B cell (primary cell): Measurements from ENCODE around the gene NOL4L. TPM values are rescaled to one million over a fixed set of nuclear protein-coding genes. Genes with fewer than 3 reads are reported as not detected.

Source experiments
- ATAC-seq: fragments of 200-7000 bp; cut with Tn5 transposase; one replicate; pipeline ENCODE4 v1.10.0; 2021; ENCODE audit warnings: low read depth, mild to moderate bottlenecking, moderate number of reproducible peaks, moderate library complexity
- CTCF ChIA-PET: fragments of 350-600 bp; sonication (Branson Sonifier 250); formaldehyde crosslinking; loops from one replicate; lab custom pipeline; 2021; ENCODE audit warnings: antibody characterized with exemption, inconsistent platforms; lab: Charles Lee
- POLR2A ChIA-PET: fragments of 350-600 bp; sonication (Branson Sonifier 250); formaldehyde crosslinking; loops from one replicate; lab custom pipeline; 2021; ENCODE audit warnings: antibody characterized with exemption; lab: Charles Lee
- DNase-seq: peaks from one replicate; pipeline ENCODE4 v3.0.0; 2013
- H2AFZ ChIP-seq: 2 replicates; pipeline ENCODE4 v1.6.1; 2012; ENCODE audit warnings: mild to moderate bottlenecking, low read depth, low read length; ENCODE audit not compliant: insufficient read depth, poor library complexity, severe bottlenecking
- H3K27ac ChIP-seq, 2 donors: 1 replicate in 1 of 2; 2 replicates in 1 of 2; pipeline ENCODE4 v1.5.1; 2012 to 2013; ENCODE audit warnings: low read length in 2 of 2, mild to moderate bottlenecking in 2 of 2, moderate library complexity in 1 of 2
- H3K27me3 ChIP-seq, 4 experiments: fragments of 200-600 bp in 1 of 4; sonication (generic) in 1 of 4; replicated peaks in 1 of 4; 1 replicate in 2 of 4; 2 replicates in 2 of 4; pipeline versions ENCODE4 v1.6.1 to v1.7.0; 2013 to 2016; ENCODE audit warnings: low read length in 3 of 4, mild to moderate bottlenecking in 2 of 4, mixed read lengths in 1 of 4, moderate library complexity in 1 of 4; ENCODE audit not compliant: insufficient read depth in 4 of 4, control insufficient read depth in 3 of 4; ENCODE audit errors: control extremely low read depth in 1 of 4
- H3K36me3 ChIP-seq, 2 experiments: replicated peaks in 1 of 2; 1 replicate in 1 of 2; 2 replicates in 1 of 2; pipeline versions ENCODE4 v1.6.1 to v1.7.1; 2013; ENCODE audit warnings: low read length in 1 of 2; ENCODE audit not compliant: insufficient read depth in 2 of 2, control insufficient read depth in 1 of 2; ENCODE audit errors: control extremely low read depth in 1 of 2, extremely low read depth in 1 of 2
- H3K4me1 ChIP-seq, 2 donors: fragments of 200-600 bp in 1 of 2; sonication (generic) in 1 of 2; 1 replicate in 1 of 2; 2 replicates in 1 of 2; pipeline versions ENCODE4 v1.5.1 to v1.6.1; 2013 to 2017; ENCODE audit warnings: low read length in 2 of 2; ENCODE audit not compliant: control insufficient read depth in 2 of 2, insufficient read depth in 2 of 2
- H3K4me2 ChIP-seq: replicated peaks from 2 replicates; pipeline ENCODE3; 2012; ENCODE audit warnings: mild to moderate bottlenecking, low read depth, low read length; ENCODE audit not compliant: poor library complexity, severe bottlenecking
- H3K4me3 ChIP-seq, 5 experiments: fragments of 200-600 bp in 1 of 5; sonication (generic) in 1 of 5; 1 replicate in 3 of 5; 2 replicates in 2 of 5; pipeline versions ENCODE4 v1.5.1 to v1.7.0; 2011 to 2016; ENCODE audit warnings: low read length in 4 of 5, mild to moderate bottlenecking in 4 of 5, low read depth in 2 of 5, control low read depth in 1 of 5, moderate library complexity in 1 of 5; ENCODE audit not compliant: insufficient read depth in 1 of 5; ENCODE audit errors: control extremely low read depth in 1 of 5, extremely low read depth in 1 of 5
- H3K79me2 ChIP-seq: fragments of 200-600 bp; sonication (generic); one replicate; pipeline ENCODE4 v1.6.0; 2016; ENCODE audit warnings: low read length; ENCODE audit not compliant: control insufficient read depth, insufficient read depth
- H3K9ac ChIP-seq: fragments of 200-600 bp; sonication (generic); 2 replicates; pipeline ENCODE4 v1.6.1; 2017; ENCODE audit warnings: mild to moderate bottlenecking, low read length, moderate library complexity
- H3K9me3 ChIP-seq, 3 donors: one replicate each; pipeline versions ENCODE4 v1.6.1 to v1.7.1; 2013; ENCODE audit warnings: low read length in 2 of 3; ENCODE audit not compliant: control insufficient read depth in 2 of 3, insufficient read depth in 1 of 3; ENCODE audit errors: control extremely low read depth in 1 of 3
- H4K20me1 ChIP-seq: 2 replicates; pipeline ENCODE4 v1.6.0; 2012; ENCODE audit warnings: mild to moderate bottlenecking, low read length; ENCODE audit not compliant: insufficient read depth, control insufficient read depth, poor library complexity, severe bottlenecking
- H3K27ac Mint-ChIP-seq: one replicate; pipeline ENCODE4 v1.8.0; 2021; ENCODE audit warnings: mixed read lengths
- H3K27me3 Mint-ChIP-seq: one replicate; pipeline ENCODE4 v1.8.0; 2021; ENCODE audit warnings: mixed read lengths
- H3K4me1 Mint-ChIP-seq: one replicate; pipeline ENCODE4 v1.8.0; 2021; ENCODE audit warnings: mixed read lengths
- H3K4me3 Mint-ChIP-seq: one replicate; pipeline ENCODE4 v1.8.0; 2021; ENCODE audit warnings: mixed read lengths
- H3K9me3 Mint-ChIP-seq: one replicate; pipeline ENCODE4 v1.8.0; 2022; ENCODE audit warnings: mixed read lengths; ENCODE audit not compliant: insufficient read depth
- CTCF ChIP-seq: fragments of 200-600 bp; IDR thresholded peaks from one replicate; pipeline ENCODE4 v1.8.0; 2022; ENCODE audit warnings: antibody characterized with exemption, mild to moderate bottlenecking
- EZH2 ChIP-seq: IDR thresholded peaks from 2 replicates; pipeline ENCODE4 v1.6.1; 2012; ENCODE audit warnings: borderline replicate concordance, low read depth, mild to moderate bottlenecking, moderate library complexity, low read length; ENCODE audit not compliant: insufficient read depth, poor library complexity, severe bottlenecking
- WGBS: methylation state at CpG from one replicate; pipeline ENCODE4 v1.1.5; 2013; ENCODE audit warnings: missing lambda C conversion rate; ENCODE audit not compliant: insufficient coverage; 5-methylcytosine and 5-hydroxymethylcytosine counted together
- intact Hi-C: fragments of 100-400 bp; cut with micrococcal nuclease; formaldehyde crosslinking; loops from one replicate; pipeline ENCODE4 v1.10.0; 2022
- polyA plus RNA-seq: library from polyadenylated mRNA; depleted of rRNA; stranded (reverse); fragments of >200 nt; gene quantifications from 2 replicates; pipeline ENCODE4 v1.2.3, GENCODE V29; 2012
- total RNA-seq, 2 donors: library from RNA; stranded (reverse); fragments of 120-200 nt in 1 of 2; gene quantifications; 1 replicate in 1 of 2; 2 replicates in 1 of 2; pipeline versions ENCODE4 v1.2.3 to v1.2.4, GENCODE V29; 2013 to 2022

Gene NOL4L
- total and polyA plus RNA-seq, 2 donors (not counting 1 experiment from before 2014, with no cell fraction given) = 6.5 to 7.9 TPM

- TF ChIP-seq CTCF (no peak), EZH2 (no peak)
Measured at GRCh38 chr20:32436968-32437367, 148.2 kb downstream of the NOL4L start.

GRCh38 chr20:32436142-32436861 is 148.8 kb downstream of the NOL4L start:
- no peaks in the 10 kb centered on the region for H3K4me1 Mint-ChIP-seq
- WGBS = 98% methylated on average over 11 of the region's 11 CpGs
- Histone ChIP-seq H3K9me3 (no peaks in the 10 kb centered on the region), H3K27ac (no peak overlapping the region), H3K4me3 (no peak overlapping the region), H3K27me3 (no peaks in the 10 kb centered on the region), H2AFZ (no peak overlapping the region), H4K20me1 (no peaks in the 10 kb centered on the region), H3K4me1 (no peaks in the 10 kb centered on the region), H3K4me2 (no peak overlapping the region), H3K9ac (no peak overlapping the region), H3K79me2 (no peaks in the 10 kb centered on the region), H3K36me3 (peaks cover 4 to 96% of the 10 kb centered on the region in 2 experiments)
- ATAC-seq = no peak
- no peak overlapping the region for H3K27ac Mint-ChIP-seq
- no peak for TF ChIP-seq CTCF
- TF ChIP-seq EZH2 = no peak
- intact Hi-C loops = loop anchor here (5.0 kb wide), 1 partner anchor 216 kb away; no protein-coding TSS in a partner anchor
- no peaks in the 10 kb centered on the region for H3K9me3 Mint-ChIP-seq
- no peaks in the 10 kb centered on the region for H3K27me3 Mint-ChIP-seq
- DNase-seq = no peak
- no peak overlapping the region for H3K4me3 Mint-ChIP-seq
- ChIA-PET POLR2A (no interaction called here), CTCF (no interaction called here)

More at GRCh38 chr20:32436968-32437367, 148.2 kb downstream of the NOL4L start:
- H3K36me3 ChIP-seq = peaks cover 4 to 95% of the 10 kb centered on the region in 2 experiments
- H2AFZ ChIP-seq = no peak overlapping the region
- CTCF ChIA-PET = no interaction called here
- no peaks in the 10 kb centered on the region for H3K9me3 Mint-ChIP-seq
- H3K4me1 Mint-ChIP-seq = peaks cover 3% of the 10 kb centered on the region
- peaks cover 0 to 4% of the 10 kb centered on the region in 2 donors for H3K4me1 ChIP-seq
- DNase-seq = no peak
- no peak overlapping the region for H3K27ac ChIP-seq
- H3K4me3 ChIP-seq = no peak overlapping the region
- H3K27me3 Mint-ChIP-seq = no peaks in the 10 kb centered on the region
- POLR2A ChIA-PET = no interaction called here
- ATAC-seq = no peak
- 96% methylated on average over 6 of the region's 7 CpGs for WGBS
- no peak overlapping the region for H3K27ac Mint-ChIP-seq
- H3K4me3 Mint-ChIP-seq = no peak overlapping the region
- no peak overlapping the region for H3K4me2 ChIP-seq
- no peaks in the 10 kb centered on the region for H4K20me1 ChIP-seq
- no peaks in the 10 kb centered on the region for H3K27me3 ChIP-seq
- H3K79me2 ChIP-seq = no peaks in the 10 kb centered on the region
- H3K9ac ChIP-seq = no peak overlapping the region
- no peaks in the 10 kb centered on the region for H3K9me3 ChIP-seq
- intact Hi-C loops = loop anchor here (5.0 kb wide), 1 partner anchor 215 kb away; no protein-coding TSS in a partner anchor
